GM12872 (cell line): ENCODE measurements around the gene RAD51.

ENCODE experiments used
- TF ChIP-seq, protein P1 (sequence below): IDR thresholded peaks from 3 replicates; pipeline ENCODE4 v1.5.1; 2011; ENCODE audit warnings: low read depth, mild to moderate bottlenecking, low read length, moderate library complexity; ENCODE audit not compliant: insufficient read depth

RAD51 gene

GRCh38 chr15:40688932-40689799 lies 5.8 kb upstream of the RAD51 start:
- TF ChIP-seq, protein P1, sequence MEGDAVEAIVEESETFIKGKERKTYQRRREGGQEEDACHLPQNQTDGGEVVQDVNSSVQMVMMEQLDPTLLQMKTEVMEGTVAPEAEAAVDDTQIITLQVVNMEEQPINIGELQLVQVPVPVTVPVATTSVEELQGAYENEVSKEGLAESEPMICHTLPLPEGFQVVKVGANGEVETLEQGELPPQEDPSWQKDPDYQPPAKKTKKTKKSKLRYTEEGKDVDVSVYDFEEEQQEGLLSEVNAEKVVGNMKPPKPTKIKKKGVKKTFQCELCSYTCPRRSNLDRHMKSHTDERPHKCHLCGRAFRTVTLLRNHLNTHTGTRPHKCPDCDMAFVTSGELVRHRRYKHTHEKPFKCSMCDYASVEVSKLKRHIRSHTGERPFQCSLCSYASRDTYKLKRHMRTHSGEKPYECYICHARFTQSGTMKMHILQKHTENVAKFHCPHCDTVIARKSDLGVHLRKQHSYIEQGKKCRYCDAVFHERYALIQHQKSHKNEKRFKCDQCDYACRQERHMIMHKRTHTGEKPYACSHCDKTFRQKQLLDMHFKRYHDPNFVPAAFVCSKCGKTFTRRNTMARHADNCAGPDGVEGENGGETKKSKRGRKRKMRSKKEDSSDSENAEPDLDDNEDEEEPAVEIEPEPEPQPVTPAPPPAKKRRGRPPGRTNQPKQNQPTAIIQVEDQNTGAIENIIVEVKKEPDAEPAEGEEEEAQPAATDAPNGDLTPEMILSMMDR: no peak

- TF ChIP-seq, protein P1: no peak
These were observed 3.2 kb upstream of the RAD51 start for GRCh38 chr15:40691737-40692136.

- TF ChIP-seq, protein P1: no peak
These were observed 878 bp upstream of the RAD51 start for GRCh38 chr15:40693904-40694687.

GRCh38 chr15:40695469-40695890 lies 506 bp downstream of the RAD51 start:
- TF ChIP-seq, protein P1: no peak

DNA sequence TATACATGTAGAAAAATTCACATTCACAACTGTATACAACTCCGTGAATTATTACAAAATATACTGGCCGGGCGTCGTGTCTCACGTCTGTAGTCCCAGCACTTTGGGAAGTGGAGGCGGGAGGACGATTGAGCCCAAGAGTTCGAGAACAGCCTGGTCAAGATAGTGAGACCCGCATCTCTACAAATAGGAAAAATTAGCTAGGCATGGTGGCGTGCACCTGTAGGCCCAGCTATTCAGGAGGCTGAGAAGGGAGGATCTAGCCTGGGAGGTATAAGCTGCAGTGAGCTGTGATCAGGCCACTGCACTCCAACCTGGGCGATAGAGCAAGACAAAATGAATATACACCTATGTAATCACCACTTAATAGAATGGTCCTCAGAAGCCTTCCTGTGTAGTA lies 1.3 kb downstream of the RAD51 start:
- TF ChIP-seq, protein P1: no peak

DNA sequence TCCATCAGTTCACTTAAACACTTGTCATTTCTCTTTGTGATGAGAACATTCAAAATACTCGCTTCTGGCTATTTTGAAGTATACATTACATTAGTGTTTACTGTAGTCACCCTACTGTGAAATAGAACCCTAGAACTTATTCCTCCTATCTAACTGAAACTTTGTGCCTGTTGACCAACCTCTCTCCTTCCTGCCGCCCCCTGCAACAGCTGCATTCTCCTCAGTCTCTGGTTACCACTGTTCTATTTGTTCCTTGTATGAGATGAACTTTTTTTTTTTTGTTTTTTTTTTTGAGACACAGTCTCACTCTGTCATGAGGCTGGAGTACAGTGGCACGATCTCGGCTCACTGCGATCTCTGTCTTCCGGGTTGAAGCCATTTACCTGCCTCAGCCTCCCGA lies 2.9 kb downstream of the RAD51 start:
- TF ChIP-seq, protein P1: no peak

DNA sequence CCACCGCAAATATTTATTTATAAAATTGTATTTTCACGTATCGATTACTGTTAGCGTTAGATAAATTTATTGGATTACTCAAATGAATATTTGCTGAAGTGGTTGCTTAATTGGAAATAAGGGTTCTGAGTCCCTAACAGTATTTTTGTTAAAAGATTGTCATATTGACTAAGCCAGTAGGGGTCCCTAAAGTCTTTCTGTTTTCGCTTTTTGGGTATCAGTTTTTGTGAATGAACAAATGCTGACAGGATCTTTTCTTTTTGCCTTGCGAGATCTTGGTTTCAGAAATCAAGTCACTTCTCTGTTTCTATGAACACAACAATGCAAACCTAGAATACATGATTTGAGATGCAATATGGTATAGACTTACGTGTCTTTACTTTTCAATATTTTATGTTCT lies 7.1 kb downstream of the RAD51 start:
- TF ChIP-seq, protein P1: peak; percentile 35; the same call in 1 of the 3 replicates
